GM23248 (cell line): ENCODE data around the gene RPS27L.

ENCODE experiments used
- EZH2 ChIP-seq: fragments of 200-600 bp; sonication (generic); IDR thresholded peaks from 2 replicates; pipeline ENCODE4 v1.6.1; 2018; ENCODE audit warnings: antibody characterized with exemption, mild to moderate bottlenecking; ENCODE audit not compliant: insufficient read depth, poor library complexity, severe bottlenecking
- EZH2phosphoT487 ChIP-seq: fragments of 200-600 bp; sonication (generic); IDR thresholded peaks from 2 replicates; pipeline ENCODE4 v1.6.1; 2018; ENCODE audit warnings: antibody characterized with exemption, moderate library complexity, mild to moderate bottlenecking, low read depth; ENCODE audit not compliant: insufficient read depth

GRCh38 chr15:63178034-63178433 lies 20.8 kb upstream of the RPS27L start:
- TF ChIP-seq EZH2, result no peak
- no peak for TF ChIP-seq EZH2phosphoT487
